ENCODE results near the gene NCOR1. TPM values are rescaled to one million over a fixed set of nuclear protein-coding genes. Genes with fewer than 3 reads are reported as not detected.

NCOR1 gene
- total RNA-seq, 1 donor from 2014 or later: 152 TPM

- H3K27ac Mint-ChIP-seq (ENCODE audit: unreplicated experiment): no peak overlapping the region
These were observed 181.5 kb downstream of the NCOR1 start for GRCh38 chr17:16033729-16034349.

GRCh38 chr17:16027708-16028584 is 187.4 kb downstream of the NCOR1 start:
- Mint-ChIP-seq H3K27me3 (ENCODE audit: unreplicated experiment) (no peaks in the 10 kb centered on the region), H3K9me3 (ENCODE audit: unreplicated experiment) (peaks cover 2% of the 10 kb centered on the region), H3K36me3 (ENCODE audit: unreplicated experiment) (peaks cover 5% of the 10 kb centered on the region), H3K4me1 (ENCODE audit: low read depth, unreplicated experiment) (no peaks in the 10 kb centered on the region), H3K27ac (ENCODE audit: unreplicated experiment) (no peak overlapping the region), H3K4me3 (ENCODE audit: unreplicated experiment) (no peak overlapping the region)
- no peak for DNase-seq
- no peak for TF ChIP-seq CTCF (IDR thresholded peaks at IDR 0.05; ENCODE audit: partially characterized antibody, unreplicated experiment)

More at GRCh38 chr17:16033729-16034349, 181.5 kb downstream of the NCOR1 start:
- no peaks in the 10 kb centered on the region for H3K27me3 Mint-ChIP-seq (ENCODE audit: unreplicated experiment)
- no peaks in the 10 kb centered on the region for H3K4me1 Mint-ChIP-seq (ENCODE audit: low read depth, unreplicated experiment)
- H3K36me3 Mint-ChIP-seq (ENCODE audit: unreplicated experiment): peaks cover 11% of the 10 kb centered on the region
- TF ChIP-seq CTCF (IDR thresholded peaks at IDR 0.05; ENCODE audit: partially characterized antibody, unreplicated experiment): no peak
- no peak overlapping the region for H3K4me3 Mint-ChIP-seq (ENCODE audit: unreplicated experiment)
- H3K9me3 Mint-ChIP-seq (ENCODE audit: unreplicated experiment): no peaks in the 10 kb centered on the region
- DNase-seq: no peak

GRCh38 chr17:16026895-16027294 is 188.4 kb downstream of the NCOR1 start:
- Mint-ChIP-seq H3K36me3 (ENCODE audit: unreplicated experiment) (no peaks in the 10 kb centered on the region), H3K4me3 (ENCODE audit: unreplicated experiment) (no peak overlapping the region), H3K4me1 (ENCODE audit: low read depth, unreplicated experiment) (no peaks in the 10 kb centered on the region), H3K9me3 (ENCODE audit: unreplicated experiment) (peaks cover 2% of the 10 kb centered on the region), H3K27me3 (ENCODE audit: unreplicated experiment) (peaks cover under 1% of the 10 kb centered on the region), H3K27ac (ENCODE audit: unreplicated experiment) (no peak overlapping the region)
- DNase-seq: no peak
- TF ChIP-seq CTCF (IDR thresholded peaks at IDR 0.05; ENCODE audit: partially characterized antibody, unreplicated experiment): no peak

- no peak for TF ChIP-seq CTCF (IDR thresholded peaks at IDR 0.05; ENCODE audit: partially characterized antibody, unreplicated experiment)
- Mint-ChIP-seq H3K27ac (ENCODE audit: unreplicated experiment) (no peak overlapping the region), H3K27me3 (ENCODE audit: unreplicated experiment) (peaks cover 3% of the 10 kb centered on the region), H3K4me1 (ENCODE audit: low read depth, unreplicated experiment) (no peaks in the 10 kb centered on the region), H3K4me3 (ENCODE audit: unreplicated experiment) (no peak overlapping the region), H3K36me3 (ENCODE audit: unreplicated experiment) (no peaks in the 10 kb centered on the region), H3K9me3 (ENCODE audit: unreplicated experiment) (peaks cover 2% of the 10 kb centered on the region)
- no peak for DNase-seq
These were observed 190.1 kb downstream of the NCOR1 start for GRCh38 chr17:16025202-16025601.

GRCh38 chr17:16023881-16024280 is 191.5 kb downstream of the NCOR1 start:
- peaks cover 2% of the 10 kb centered on the region for H3K9me3 Mint-ChIP-seq (ENCODE audit: unreplicated experiment)
- H3K4me3 Mint-ChIP-seq (ENCODE audit: unreplicated experiment): no peak overlapping the region
- DNase-seq: no peak
- H3K4me1 Mint-ChIP-seq (ENCODE audit: low read depth, unreplicated experiment): no peaks in the 10 kb centered on the region
- no peaks in the 10 kb centered on the region for H3K36me3 Mint-ChIP-seq (ENCODE audit: unreplicated experiment)
- no peak overlapping the region for H3K27ac Mint-ChIP-seq (ENCODE audit: unreplicated experiment)
- H3K27me3 Mint-ChIP-seq (ENCODE audit: unreplicated experiment): peaks cover 3% of the 10 kb centered on the region
- no peak for TF ChIP-seq CTCF (IDR thresholded peaks at IDR 0.05; ENCODE audit: partially characterized antibody, unreplicated experiment)

Data from glutamatergic neuron (in vitro differentiated cells).